DOHH2 (cell line): ENCODE measurements around the gene SMG6.

ENCODE experiments used
- H3F3A ChIP-seq: fragments of 200-600 bp; sonication (generic), shearing (Covaris generic); 2 replicates; pipeline ENCODE4 v1.6.0; 2016; ENCODE audit warnings: antibody characterized with exemption, mild to moderate bottlenecking; ENCODE audit not compliant: control insufficient read depth, insufficient read depth
- H3K27ac ChIP-seq: fragments of 200-600 bp; sonication (generic); 2 replicates; pipeline ENCODE4 v1.5.1; 2014; ENCODE audit warnings: low read depth, mild to moderate bottlenecking, low read length, moderate library complexity
- H3K27me3 ChIP-seq: fragments of 200-600 bp; sonication (generic); 2 replicates; pipeline ENCODE4 v1.6.1; 2014; ENCODE audit warnings: mild to moderate bottlenecking, low read length, mixed read lengths; ENCODE audit not compliant: control insufficient read depth
- H3K36me3 ChIP-seq: fragments of 200-600 bp; sonication (generic); 2 replicates; pipeline ENCODE4 v1.6.1; 2014; ENCODE audit warnings: mild to moderate bottlenecking, low read length, moderate library complexity, mixed read lengths; ENCODE audit not compliant: control insufficient read depth
- H3K4me1 ChIP-seq: fragments of 200-600 bp; sonication (generic); 2 replicates; pipeline ENCODE4 v1.6.1; 2014; ENCODE audit warnings: mild to moderate bottlenecking, low read length, mixed read lengths; ENCODE audit not compliant: control insufficient read depth
- H3K4me2 ChIP-seq: fragments of 200-600 bp; sonication (generic); 2 replicates; pipeline ENCODE4 v1.6.0; 2014; ENCODE audit warnings: mild to moderate bottlenecking, low read length, moderate library complexity
- H3K4me3 ChIP-seq: fragments of 200-600 bp; sonication (generic); 2 replicates; pipeline ENCODE4 v1.5.1; 2014; ENCODE audit warnings: mild to moderate bottlenecking, low read length, mixed read lengths
- H3K79me2 ChIP-seq: fragments of 200-600 bp; sonication (generic); 2 replicates; pipeline ENCODE4 v1.6.1; 2014; ENCODE audit warnings: mild to moderate bottlenecking, low read length, mixed read lengths; ENCODE audit not compliant: control insufficient read depth
- H3K9me2 ChIP-seq: fragments of 200-600 bp; sonication (generic); replicated peaks from 2 replicates; pipeline ENCODE4 v1.6.1; 2014; ENCODE audit warnings: mild to moderate bottlenecking, low read length, mixed read lengths; ENCODE audit not compliant: control insufficient read depth
- H3K9me3 ChIP-seq: fragments of 200-600 bp; sonication (generic); 2 replicates; pipeline ENCODE4 v1.6.1; 2014; ENCODE audit warnings: antibody characterized with exemption, low read length, mixed read lengths; ENCODE audit not compliant: control insufficient read depth, insufficient read depth
- H4K20me1 ChIP-seq: fragments of 200-600 bp; sonication (generic); 2 replicates; pipeline ENCODE4 v1.6.0; 2014; ENCODE audit warnings: low read depth, mild to moderate bottlenecking, antibody characterized with exemption, low read length, moderate library complexity; ENCODE audit not compliant: control insufficient read depth, insufficient read depth
- EZH2phosphoT487 ChIP-seq: fragments of 200-600 bp; sonication (generic); IDR thresholded peaks from 2 replicates; pipeline ENCODE4 v1.6.1; 2017; ENCODE audit warnings: borderline replicate concordance, mild to moderate bottlenecking, antibody characterized with exemption, low read length, moderate library complexity, mixed read lengths
- TF ChIP-seq, protein P1 (sequence below): fragments of 200-600 bp; sonication (generic); IDR thresholded peaks from one replicate; pipeline ENCODE4 v1.5.1; 2014; ENCODE audit warnings: antibody characterized with exemption, mild to moderate bottlenecking, low read depth, low read length; ENCODE audit not compliant: poor library complexity, severe bottlenecking

Gene SMG6

DNA sequence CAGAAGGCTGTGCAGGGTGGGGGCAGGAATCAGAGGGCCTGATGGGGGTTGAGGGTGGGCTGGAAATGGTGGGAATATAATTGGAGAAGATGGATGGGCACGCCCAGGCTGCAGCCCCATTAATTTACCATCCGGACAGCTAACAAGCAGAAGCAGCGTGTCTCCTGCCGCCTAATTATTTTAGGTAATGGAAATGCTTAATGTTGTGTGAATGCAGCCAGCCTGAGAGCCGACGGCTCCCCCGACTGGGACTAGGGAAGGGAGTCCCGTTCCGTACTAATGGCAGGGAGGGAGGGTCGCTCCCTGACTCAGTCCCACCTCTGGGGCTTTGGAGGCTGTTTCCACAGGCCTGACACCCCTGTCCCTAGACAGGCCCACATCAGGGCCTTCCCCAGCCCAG is 266.4 kb downstream of the SMG6 start:
- H4K20me1 ChIP-seq = peaks cover 3% of the 10 kb centered on the region; the same call in 1 of the 2 replicates
- no peak for TF ChIP-seq EZH2phosphoT487
- TF ChIP-seq, protein P1, sequence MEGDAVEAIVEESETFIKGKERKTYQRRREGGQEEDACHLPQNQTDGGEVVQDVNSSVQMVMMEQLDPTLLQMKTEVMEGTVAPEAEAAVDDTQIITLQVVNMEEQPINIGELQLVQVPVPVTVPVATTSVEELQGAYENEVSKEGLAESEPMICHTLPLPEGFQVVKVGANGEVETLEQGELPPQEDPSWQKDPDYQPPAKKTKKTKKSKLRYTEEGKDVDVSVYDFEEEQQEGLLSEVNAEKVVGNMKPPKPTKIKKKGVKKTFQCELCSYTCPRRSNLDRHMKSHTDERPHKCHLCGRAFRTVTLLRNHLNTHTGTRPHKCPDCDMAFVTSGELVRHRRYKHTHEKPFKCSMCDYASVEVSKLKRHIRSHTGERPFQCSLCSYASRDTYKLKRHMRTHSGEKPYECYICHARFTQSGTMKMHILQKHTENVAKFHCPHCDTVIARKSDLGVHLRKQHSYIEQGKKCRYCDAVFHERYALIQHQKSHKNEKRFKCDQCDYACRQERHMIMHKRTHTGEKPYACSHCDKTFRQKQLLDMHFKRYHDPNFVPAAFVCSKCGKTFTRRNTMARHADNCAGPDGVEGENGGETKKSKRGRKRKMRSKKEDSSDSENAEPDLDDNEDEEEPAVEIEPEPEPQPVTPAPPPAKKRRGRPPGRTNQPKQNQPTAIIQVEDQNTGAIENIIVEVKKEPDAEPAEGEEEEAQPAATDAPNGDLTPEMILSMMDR = no peak
- peaks cover 5% of the 10 kb centered on the region for H3K79me2 ChIP-seq
- peaks cover 25% of the 10 kb centered on the region for H3K36me3 ChIP-seq
- no peak overlapping the region for H3K4me2 ChIP-seq
- no peaks in the 10 kb centered on the region for H3F3A ChIP-seq
- no peak overlapping the region for H3K27ac ChIP-seq
- H3K27me3 ChIP-seq = no peaks in the 10 kb centered on the region
- no peak overlapping the region for H3K4me3 ChIP-seq
- H3K9me3 ChIP-seq = no peaks in the 10 kb centered on the region
- no peaks in the 10 kb centered on the region for H3K9me2 ChIP-seq
- peaks cover 21% of the 10 kb centered on the region for H3K4me1 ChIP-seq

DNA sequence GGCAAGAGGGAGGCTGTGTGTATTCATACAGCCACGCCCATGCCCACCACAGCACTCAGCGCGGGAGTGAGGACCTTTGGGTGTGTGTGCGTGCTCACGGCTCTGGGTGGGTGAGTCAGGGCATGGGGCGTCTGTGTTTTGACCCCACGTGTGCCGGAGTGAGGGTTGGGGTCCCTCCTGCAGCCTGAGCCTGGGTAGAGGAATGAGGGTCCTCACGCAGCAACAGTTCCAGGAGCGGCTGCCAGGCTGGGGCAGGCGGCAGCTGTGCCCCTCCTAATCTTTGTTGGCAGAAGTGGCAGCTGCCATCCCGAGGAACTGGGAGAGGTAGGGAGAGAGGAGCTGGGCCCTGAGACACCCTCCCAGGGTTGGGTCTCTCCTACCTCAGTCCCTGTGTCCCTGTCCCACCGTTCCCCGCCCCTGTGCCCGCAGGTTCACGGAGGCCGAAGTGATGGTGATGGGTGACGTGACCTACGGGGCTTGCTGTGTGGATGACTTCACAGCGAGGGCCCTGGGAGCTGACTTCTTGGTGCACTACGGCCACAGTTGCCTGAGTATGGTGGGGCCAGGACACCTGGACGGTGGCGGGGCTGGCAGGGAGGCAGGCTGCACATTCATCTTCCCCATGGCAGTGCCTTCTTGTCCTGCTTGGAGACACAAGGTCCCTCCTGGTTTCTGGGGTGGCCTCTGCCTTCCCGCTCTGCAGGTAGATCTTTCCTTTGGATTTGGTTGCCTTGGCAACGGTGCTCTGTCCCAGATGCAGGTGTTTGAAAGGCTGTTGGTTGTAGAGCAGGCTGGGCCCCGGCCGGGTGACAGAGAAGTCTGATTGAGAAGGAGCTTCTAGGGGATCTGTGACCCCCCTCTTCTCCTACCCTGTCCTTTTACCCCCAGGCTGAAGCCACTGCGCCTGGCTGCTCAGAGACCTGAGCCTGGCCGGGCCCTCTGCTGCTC is 267.8 kb downstream of the SMG6 start:
- Histone ChIP-seq H3K79me2 (peaks cover 14% of the 10 kb centered on the region), H3K36me3 (peaks cover 21% of the 10 kb centered on the region), H3F3A (no peaks in the 10 kb centered on the region), H3K27me3 (no peaks in the 10 kb centered on the region), H3K4me3 (no peak overlapping the region), H3K27ac (no peak overlapping the region), H3K9me3 (no peaks in the 10 kb centered on the region), H4K20me1 (no peaks in the 10 kb centered on the region), H3K9me2 (no peaks in the 10 kb centered on the region), H3K4me1 (peaks cover 18% of the 10 kb centered on the region), H3K4me2 (no peak overlapping the region)
- no peak for TF ChIP-seq EZH2phosphoT487
- TF ChIP-seq, protein P1 = no peak

DNA sequence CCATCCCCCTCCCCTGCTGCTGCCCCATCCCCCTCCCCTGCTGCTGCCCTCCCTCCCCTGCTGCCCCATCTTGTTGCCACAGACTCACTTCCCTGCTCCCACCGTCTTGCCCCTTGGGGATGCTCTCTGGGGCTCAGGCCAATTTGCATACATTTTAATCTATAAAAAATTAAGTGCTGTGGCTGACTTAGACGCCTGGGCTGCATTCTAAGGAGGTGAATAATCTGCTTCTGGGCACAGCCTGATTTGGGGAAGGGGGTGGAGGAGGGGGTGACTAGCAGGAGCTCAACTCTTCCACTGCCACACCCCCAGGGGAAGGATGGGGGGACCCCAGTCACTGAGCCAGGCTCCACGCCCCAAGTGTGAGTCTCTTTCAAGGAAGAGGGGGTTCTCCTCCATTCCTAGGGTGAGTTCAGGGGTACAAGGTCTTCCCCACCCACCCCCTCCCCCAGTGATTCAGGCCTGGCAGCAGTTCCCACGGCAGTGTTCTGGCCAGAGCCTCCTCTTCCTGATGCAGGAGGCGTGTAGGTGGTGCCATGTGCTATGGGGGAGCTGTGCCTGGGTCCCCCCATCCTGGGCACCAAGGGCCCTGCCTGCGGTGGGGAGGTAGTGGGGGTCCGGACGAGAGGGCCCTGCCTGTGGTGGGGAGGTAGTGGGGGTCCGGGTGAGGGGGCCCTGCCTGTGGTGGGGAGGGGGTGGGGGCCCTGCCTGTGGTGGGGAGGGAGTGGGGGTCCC is 268.6 kb downstream of the SMG6 start:
- H3K27ac ChIP-seq = no peak overlapping the region
- TF ChIP-seq EZH2phosphoT487 = no peak
- TF ChIP-seq, protein P1 = no peak

More for the DNA sequence above, 268.6 kb downstream of the SMG6 start:
- Histone ChIP-seq H3K27me3 (no peaks in the 10 kb centered on the region), H3K4me2 (peak overlapping the region; percentile 19; the same call in 1 of the 2 replicates), H3K9me2 (no peaks in the 10 kb centered on the region), H3F3A (no peaks in the 10 kb centered on the region), H3K4me1 (peaks cover 20% of the 10 kb centered on the region), H3K36me3 (peaks cover 21% of the 10 kb centered on the region), H4K20me1 (no peaks in the 10 kb centered on the region), H3K79me2 (peaks cover 19% of the 10 kb centered on the region), H3K9me3 (no peaks in the 10 kb centered on the region), H3K4me3 (no peak overlapping the region)
